Mesendoderm (in vitro differentiated cells): ENCODE data around the gene PDE6G.
A peak's percentile ranks its signal among the peaks of the same experiment; 100 is the strongest.

Source experiments
- DNase-seq: peaks from one replicate; pipeline ENCODE4 v3.0.0; 2013
- H2AK5ac ChIP-seq: 2 replicates; pipeline ENCODE4 v1.6.1; 2013; ENCODE audit warnings: low read length, inconsistent platforms
- H2BK120ac ChIP-seq: 2 replicates; pipeline ENCODE4 v1.6.1; 2013; ENCODE audit warnings: low read depth, mild to moderate bottlenecking, low read length, moderate library complexity, mixed read lengths
- H2BK15ac ChIP-seq: replicated peaks from 2 replicates; pipeline ENCODE4 v1.6.1; 2013; ENCODE audit warnings: low read depth, mild to moderate bottlenecking, moderate library complexity
- H2BK5ac ChIP-seq: 2 replicates; pipeline ENCODE4 v1.6.1; 2013; ENCODE audit warnings: low read length, inconsistent platforms
- H3K18ac ChIP-seq: 2 replicates; pipeline ENCODE4 v1.6.1; 2013; ENCODE audit warnings: mild to moderate bottlenecking, low read length, mixed read lengths
- H3K23ac ChIP-seq: one replicate; pipeline ENCODE4 v1.6.1; 2013; ENCODE audit warnings: low read length
- H3K27ac ChIP-seq: 2 replicates; pipeline ENCODE4 v1.5.1; 2013; ENCODE audit warnings: low read depth, mild to moderate bottlenecking, inconsistent platforms, low read length, moderate library complexity
- H3K27me3 ChIP-seq: 2 replicates; pipeline ENCODE4 v1.6.1; 2013; ENCODE audit warnings: low read length, control low read depth, mild to moderate bottlenecking, inconsistent platforms; ENCODE audit not compliant: insufficient read depth, poor library complexity
- H3K36me3 ChIP-seq: 2 replicates; pipeline ENCODE4 v1.6.1; 2013; ENCODE audit warnings: low read length, inconsistent platforms; ENCODE audit not compliant: control insufficient read depth, insufficient read depth
- H3K4ac ChIP-seq: one replicate; pipeline ENCODE4 v1.6.1; 2013; ENCODE audit warnings: low read depth, mild to moderate bottlenecking, low read length, moderate library complexity
- H3K4me1 ChIP-seq: 2 replicates; pipeline ENCODE4 v1.6.1; 2013; ENCODE audit warnings: low read depth, low read length, inconsistent platforms; ENCODE audit not compliant: control insufficient read depth
- H3K4me2 ChIP-seq: 2 replicates; pipeline ENCODE4 v1.6.1; 2013; ENCODE audit warnings: low read length
- H3K4me3 ChIP-seq: 2 replicates; pipeline ENCODE4 v1.5.1; 2013; ENCODE audit warnings: mild to moderate bottlenecking, low read length
- H3K56ac ChIP-seq: one replicate; pipeline ENCODE4 v1.6.1; 2013; ENCODE audit warnings: low read length
- H3K79me1 ChIP-seq: 2 replicates; pipeline ENCODE4 v1.6.1; 2013; ENCODE audit warnings: low read length, inconsistent platforms
- H3K79me2 ChIP-seq: 2 replicates; pipeline ENCODE4 v1.6.1; 2013; ENCODE audit warnings: mild to moderate bottlenecking, low read length; ENCODE audit not compliant: control insufficient read depth, insufficient read depth
- H3K9ac ChIP-seq: 2 replicates; pipeline ENCODE4 v1.6.1; 2013; ENCODE audit warnings: low read length, inconsistent platforms
- H4K5ac ChIP-seq: one replicate; pipeline ENCODE4 v1.6.1; 2013; ENCODE audit warnings: low read length
- H4K8ac ChIP-seq: one replicate; pipeline ENCODE4 v1.6.1; 2013; ENCODE audit warnings: low read depth, mild to moderate bottlenecking, control low read depth, low read length, moderate library complexity
- WGBS: extraction: QIAGEN DNeasy Blood & Tissue Kit; methylation state at CpG from one replicate; pipeline ENCODE4 v1.1.7; 2013; ENCODE audit warnings: low lambda C conversion rate, missing lambda C conversion rate; ENCODE audit not compliant: insufficient coverage; ENCODE audit errors: extremely low coverage; 5-methylcytosine and 5-hydroxymethylcytosine counted together

Gene PDE6G

GRCh38 chr17:81652906-81653771, 3.2 kb downstream of the PDE6G start:
- H2BK120ac ChIP-seq: no peak overlapping the region
- H3K23ac ChIP-seq: no peak overlapping the region
- H3K36me3 ChIP-seq: no peaks in the 10 kb centered on the region
- peak overlapping the region; percentile 19 for H3K18ac ChIP-seq
- no peak overlapping the region for H2AK5ac ChIP-seq
- H3K56ac ChIP-seq: peak overlapping the region; percentile 83
- H3K79me2 ChIP-seq: no peaks in the 10 kb centered on the region
- H3K4ac ChIP-seq: peak overlapping the region; percentile 66
- peaks cover 4% of the 10 kb centered on the region for H3K4me1 ChIP-seq
- H4K5ac ChIP-seq: no peak overlapping the region
- H3K27ac ChIP-seq: no peak overlapping the region
- peak overlapping the region; percentile 81 for H2BK5ac ChIP-seq
- H4K8ac ChIP-seq: no peak overlapping the region
- peak overlapping the region; percentile 56 for H3K9ac ChIP-seq
- DNase-seq: peak; percentile 44
- H2BK15ac ChIP-seq: no peak overlapping the region
- peak overlapping the region; percentile 19 for H3K4me2 ChIP-seq
- H3K79me1 ChIP-seq: no peaks in the 10 kb centered on the region
- H3K27me3 ChIP-seq: peaks cover 5% of the 10 kb centered on the region
- no peak overlapping the region for H3K4me3 ChIP-seq
- no CpG with 5 or more reads among the region's 27 CpGs for WGBS

GRCh38 chr17:81651692-81652091, 4.7 kb downstream of the PDE6G start:
- Histone ChIP-seq H3K27ac (no peak overlapping the region), H3K4me1 (peaks cover 4% of the 10 kb centered on the region), H4K8ac (no peak overlapping the region), H2BK120ac (no peak overlapping the region), H3K23ac (no peak overlapping the region), H3K79me1 (no peaks in the 10 kb centered on the region), H3K79me2 (no peaks in the 10 kb centered on the region), H3K4ac (no peak overlapping the region), H3K9ac (no peak overlapping the region), H3K18ac (no peak overlapping the region), H3K4me2 (no peak overlapping the region), H3K56ac (no peak overlapping the region), H3K27me3 (peaks cover 5% of the 10 kb centered on the region), H3K4me3 (no peak overlapping the region), H3K36me3 (no peaks in the 10 kb centered on the region), H2BK5ac (no peak overlapping the region), H4K5ac (no peak overlapping the region), H2BK15ac (no peak overlapping the region), H2AK5ac (no peak overlapping the region)
- WGBS: no CpG with 5 or more reads among the region's 10 CpGs
- no peak for DNase-seq

GRCh38 chr17:81650951-81651350, 5.4 kb downstream of the PDE6G start:
- no peak overlapping the region for H3K56ac ChIP-seq
- DNase-seq: no peak
- H3K36me3 ChIP-seq: no peaks in the 10 kb centered on the region
- H4K5ac ChIP-seq: no peak overlapping the region
- no peak overlapping the region for H3K23ac ChIP-seq
- no peak overlapping the region for H3K9ac ChIP-seq
- H3K4me1 ChIP-seq: peaks cover 4% of the 10 kb centered on the region
- H3K27ac ChIP-seq: no peak overlapping the region
- H2BK5ac ChIP-seq: no peak overlapping the region
- no peaks in the 10 kb centered on the region for H3K79me1 ChIP-seq
- no peak overlapping the region for H3K18ac ChIP-seq
- H4K8ac ChIP-seq: no peak overlapping the region
- no CpG with 5 or more reads among the region's 9 CpGs for WGBS
- no peak overlapping the region for H3K4ac ChIP-seq
- H2BK15ac ChIP-seq: no peak overlapping the region
- H3K27me3 ChIP-seq: peaks cover 5% of the 10 kb centered on the region
- H3K4me2 ChIP-seq: no peak overlapping the region
- H2BK120ac ChIP-seq: no peak overlapping the region
- no peak overlapping the region for H2AK5ac ChIP-seq
- H3K4me3 ChIP-seq: no peak overlapping the region
- no peaks in the 10 kb centered on the region for H3K79me2 ChIP-seq

- Histone ChIP-seq H3K4ac (no peak overlapping the region), H3K23ac (no peak overlapping the region), H3K4me1 (peaks cover 4% of the 10 kb centered on the region), H3K79me2 (no peaks in the 10 kb centered on the region), H2BK5ac (no peak overlapping the region), H3K27ac (no peak overlapping the region), H2AK5ac (no peak overlapping the region), H3K4me3 (no peak overlapping the region), H4K5ac (no peak overlapping the region), H3K18ac (no peak overlapping the region), H3K79me1 (no peaks in the 10 kb centered on the region), H3K56ac (peak overlapping the region; percentile 78), H3K4me2 (no peak overlapping the region), H3K9ac (peak overlapping the region; percentile 53), H2BK15ac (no peak overlapping the region), H3K27me3 (peaks cover 5% of the 10 kb centered on the region), H3K36me3 (no peaks in the 10 kb centered on the region), H4K8ac (no peak overlapping the region), H2BK120ac (no peak overlapping the region)
- no CpG with 5 or more reads among the region's 14 CpGs for WGBS
- DNase-seq: no peak
Observed at GRCh38 chr17:81648707-81649085, 7.6 kb downstream of the PDE6G start.

GRCh38 chr17:81648013-81648706, 8.2 kb downstream of the PDE6G start:
- Histone ChIP-seq H4K5ac (no peak overlapping the region), H3K27me3 (peaks cover 5% of the 10 kb centered on the region), H2AK5ac (no peak overlapping the region), H3K56ac (peak overlapping the region; percentile 78), H2BK5ac (no peak overlapping the region), H3K79me2 (no peaks in the 10 kb centered on the region), H3K4me2 (peak overlapping the region; percentile 28), H3K18ac (no peak overlapping the region), H3K4me3 (no peak overlapping the region), H2BK120ac (no peak overlapping the region), H3K23ac (peak overlapping the region; percentile 24), H3K79me1 (no peaks in the 10 kb centered on the region), H3K9ac (peak overlapping the region; percentile 53), H2BK15ac (no peak overlapping the region), H3K4ac (no peak overlapping the region), H3K27ac (no peak overlapping the region), H3K4me1 (peaks cover 1% of the 10 kb centered on the region), H3K36me3 (no peaks in the 10 kb centered on the region), H4K8ac (no peak overlapping the region)
- WGBS: no CpG with 5 or more reads among the region's 78 CpGs
- no peak for DNase-seq
